Activated T-cell treated with anti-CD3 and anti-CD28 coated beads for 1 hour (primary cell): ENCODE results near the gene NDUFS5.
"Not testable (repeated sequence)": the region's sequence is repeated elsewhere in the genome, so short reads cannot be mapped to it uniquely, and the experiment has no call there.

Source experiments
- DNase-seq: peaks from one replicate; pipeline ENCODE4 v3.0.0-alpha.2; 2020; ENCODE audit warnings: low read depth

The NDUFS5 gene

DNA sequence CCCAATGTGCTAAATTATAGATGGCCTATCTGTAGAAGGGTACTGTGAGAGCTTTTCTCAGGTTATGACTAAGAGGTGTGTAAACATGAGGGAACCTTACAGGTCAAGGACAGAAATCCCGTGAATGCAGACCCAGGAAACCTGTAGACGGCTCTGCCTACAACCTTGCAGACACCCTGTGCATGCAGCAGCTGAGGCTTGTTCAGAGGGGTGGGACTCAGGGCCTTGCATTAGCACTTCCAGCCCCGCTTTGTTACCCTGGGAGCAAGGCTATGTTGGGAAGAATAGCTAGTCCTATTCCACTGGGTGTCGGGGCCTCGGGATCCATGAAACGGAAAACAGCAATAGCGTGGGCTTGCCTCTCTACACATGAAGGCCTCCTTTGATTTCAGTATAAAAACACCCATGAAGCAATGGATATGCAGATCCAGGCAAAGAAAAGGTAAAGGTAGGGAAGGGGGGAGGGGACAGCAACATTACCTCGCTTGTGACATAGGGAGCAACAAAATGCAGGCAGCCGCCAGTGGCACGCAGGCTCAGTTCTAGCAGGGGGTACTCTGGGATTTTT is 9.5 kb upstream of the NDUFS5 start:
- DNase-seq = no peak

DNA sequence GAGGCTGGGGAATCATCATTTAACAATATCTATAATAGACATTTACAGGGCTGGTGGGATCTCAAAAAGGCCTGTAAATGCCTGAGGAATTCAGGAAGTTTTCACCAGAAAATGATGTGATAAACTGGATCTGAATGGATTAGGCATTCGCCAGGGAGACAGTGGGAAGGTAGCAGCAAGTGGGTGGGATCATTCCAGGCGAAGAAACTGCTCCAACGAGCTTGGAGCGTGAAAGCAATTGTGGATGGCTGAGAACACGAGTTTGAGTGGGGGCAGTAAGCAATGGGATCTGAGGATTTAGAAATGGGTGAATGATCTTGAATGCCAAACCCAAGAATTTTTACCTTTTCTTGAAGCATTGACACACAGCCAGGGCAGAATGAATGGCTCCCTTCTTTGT is 8.9 kb upstream of the NDUFS5 start:
- DNase-seq = no peak

DNA sequence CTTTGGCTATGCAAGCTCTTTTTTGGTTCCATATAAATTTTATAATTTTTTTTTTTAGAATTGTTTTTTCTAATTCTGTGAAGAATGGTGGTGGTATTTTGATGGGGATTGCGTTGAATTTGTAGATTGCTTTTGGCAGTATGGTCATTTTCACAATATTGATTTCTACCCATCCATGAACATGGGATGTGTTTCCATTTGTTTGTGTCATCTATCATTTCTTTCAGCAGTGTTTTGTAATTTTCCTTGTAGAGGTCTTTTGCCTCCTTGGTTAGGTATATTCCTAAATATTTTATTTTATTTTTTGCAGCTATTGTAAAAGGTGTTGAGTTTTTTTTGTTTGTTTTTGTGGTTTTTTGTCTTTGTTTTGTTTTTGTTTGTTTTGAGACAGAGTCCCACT is 5.7 kb upstream of the NDUFS5 start:
- DNase-seq = not testable (repeated sequence)

DNA sequence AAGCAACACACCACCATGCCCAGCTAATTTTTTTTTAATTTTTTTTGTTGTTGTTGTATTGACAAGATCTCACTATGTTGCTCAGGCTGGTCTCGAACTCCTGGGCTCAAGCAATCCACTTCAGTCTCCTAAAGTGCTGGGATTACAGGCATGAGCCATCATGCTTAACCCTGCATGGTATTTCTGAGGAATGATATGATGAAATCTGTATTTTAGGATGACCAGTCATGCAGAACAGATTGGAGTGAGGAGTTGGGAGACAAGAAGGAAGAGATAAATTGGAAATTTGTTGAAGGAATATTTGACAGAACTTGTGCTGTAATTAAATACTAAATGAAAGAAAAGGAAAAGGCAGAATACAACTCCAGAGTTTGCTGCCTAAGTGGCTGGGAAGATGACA is 4.7 kb upstream of the NDUFS5 start:
- DNase-seq = no peak

DNA sequence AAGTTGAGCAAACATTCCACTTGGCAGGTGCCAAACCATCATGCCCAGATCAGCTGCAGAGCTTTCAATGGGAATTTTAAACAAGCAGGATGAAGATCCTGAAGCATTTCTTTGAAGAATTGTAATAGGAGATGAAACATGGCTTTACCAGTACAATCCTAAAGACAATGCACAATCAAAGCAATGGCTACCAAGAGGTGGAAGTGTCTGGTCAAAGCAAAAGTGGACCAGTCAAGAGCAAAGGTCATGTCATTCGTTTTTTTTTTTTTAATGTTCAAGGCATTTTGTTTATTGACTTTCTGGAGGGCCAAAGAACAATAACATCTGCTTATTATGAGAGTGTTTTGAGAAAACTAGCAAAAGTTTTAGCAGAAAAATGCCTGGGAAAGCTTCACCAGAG is 3.0 kb upstream of the NDUFS5 start:
- DNase-seq = no peak

DNA sequence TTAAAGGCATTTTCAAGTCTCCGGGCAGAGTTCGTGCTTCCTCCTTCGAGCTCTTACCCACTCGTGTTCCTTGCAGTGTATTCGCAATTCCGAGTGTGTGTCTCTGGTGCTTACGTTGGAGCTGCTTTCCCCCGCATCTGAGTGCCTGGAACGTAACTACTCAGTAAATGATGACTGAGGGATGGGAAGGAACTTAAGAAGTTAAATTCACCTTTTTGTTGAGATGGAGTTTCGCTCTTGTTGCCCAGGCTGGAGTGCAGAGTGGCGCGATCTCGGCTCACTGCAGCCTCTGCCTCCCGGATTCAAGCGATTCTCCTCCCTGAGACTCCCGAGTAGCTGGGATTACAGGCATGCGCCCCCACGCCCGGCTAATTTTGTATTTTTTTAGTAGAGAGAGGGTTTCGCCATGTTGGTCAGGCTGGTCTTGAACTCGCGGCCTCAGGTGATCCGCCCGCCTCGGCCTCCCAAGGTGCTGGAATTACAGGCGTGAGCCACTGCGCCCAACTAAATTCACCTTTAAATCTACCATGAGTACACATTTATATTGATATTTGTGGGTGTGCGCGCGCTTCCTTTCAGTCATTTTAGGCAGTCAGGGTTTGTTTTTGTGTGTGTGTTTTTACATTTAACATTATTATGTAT is 837 bp downstream of the NDUFS5 start:
- DNase-seq = no peak

DNA sequence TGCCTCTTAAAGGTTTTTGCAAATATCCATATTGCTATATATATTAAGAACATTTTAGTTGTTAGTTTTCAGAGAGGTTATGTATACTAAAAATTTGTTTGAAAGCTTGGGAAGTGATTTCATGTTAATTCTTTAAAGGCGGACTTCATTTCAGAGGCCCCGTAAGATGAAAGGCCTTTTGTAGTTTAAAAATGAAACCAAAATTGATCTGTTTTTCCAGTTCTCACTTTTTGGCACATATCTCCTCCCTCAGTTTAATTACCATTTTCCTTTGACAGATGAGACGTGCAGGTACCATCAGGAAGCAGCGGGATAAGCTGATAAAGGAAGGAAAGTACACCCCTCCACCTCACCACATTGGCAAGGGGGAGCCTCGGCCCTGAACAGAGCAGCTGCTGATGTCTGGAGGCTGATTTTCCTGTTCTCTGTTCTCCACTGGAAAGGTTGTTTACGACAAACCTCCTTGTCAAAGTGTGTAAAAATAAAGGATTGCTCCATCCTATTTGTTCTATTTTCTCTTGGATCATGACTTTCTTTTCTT is 8.0 kb downstream of the NDUFS5 start:
- no peak for DNase-seq

DNA sequence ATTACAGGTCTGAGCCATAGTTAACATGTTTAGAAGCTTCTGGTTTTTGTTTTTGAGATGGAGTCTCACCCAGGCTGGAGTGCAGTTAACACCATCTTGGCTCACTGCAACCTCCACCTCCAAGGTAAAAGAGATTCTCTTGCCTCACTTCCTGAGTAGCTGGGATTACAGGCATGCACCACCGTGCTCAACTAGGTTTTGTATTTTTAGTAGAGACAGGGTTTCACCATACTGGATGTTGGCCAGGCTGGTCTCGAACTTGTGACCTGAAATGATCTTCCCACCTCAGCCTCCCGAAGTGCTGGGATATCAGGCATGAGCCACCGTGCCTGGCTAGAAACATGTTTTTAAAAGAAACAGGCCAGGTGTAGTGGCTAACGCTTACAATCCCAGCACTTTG is 10.5 kb downstream of the NDUFS5 start:
- DNase-seq = no peak

DNA sequence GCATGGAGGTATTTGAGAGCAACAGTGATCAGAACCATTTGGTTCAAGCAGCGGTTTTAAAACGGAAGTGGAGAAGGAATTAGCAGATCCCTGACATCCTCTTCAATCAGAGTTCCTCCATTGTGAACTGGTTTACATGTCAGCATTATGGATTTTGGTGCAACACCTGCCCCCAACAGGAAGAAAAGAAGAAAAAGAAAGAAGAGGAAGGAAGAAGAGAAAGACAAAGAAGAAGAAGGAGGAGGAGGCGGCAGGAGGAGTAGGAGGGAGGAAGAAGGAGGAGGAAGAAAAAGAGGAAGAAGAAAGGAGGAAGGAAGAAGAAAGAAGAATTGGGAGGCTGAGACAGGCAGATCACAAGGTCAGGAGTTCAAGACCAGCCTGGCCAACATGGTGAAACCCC is 17.4 kb downstream of the NDUFS5 start:
- no peak for DNase-seq

DNA sequence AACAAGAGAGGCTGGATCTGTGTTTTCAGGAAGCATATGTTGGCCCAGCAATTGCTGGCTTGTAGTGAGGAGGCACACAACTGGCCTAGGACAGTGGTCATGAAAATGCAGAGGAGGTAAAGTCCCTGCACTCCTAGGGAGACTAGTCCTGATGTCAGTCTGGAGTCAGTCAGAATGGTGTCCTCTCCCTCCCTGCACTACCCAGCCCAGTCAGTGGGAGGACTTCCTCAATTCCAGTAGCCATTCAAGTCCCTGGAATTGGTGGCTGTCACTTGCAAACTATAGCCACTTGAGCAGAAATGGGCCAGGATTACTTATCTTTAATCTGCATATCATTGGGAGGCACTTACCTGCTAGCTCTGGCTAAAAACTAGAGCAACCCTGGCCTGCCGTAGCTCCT is 18.6 kb downstream of the NDUFS5 start:
- DNase-seq = no peak

DNA sequence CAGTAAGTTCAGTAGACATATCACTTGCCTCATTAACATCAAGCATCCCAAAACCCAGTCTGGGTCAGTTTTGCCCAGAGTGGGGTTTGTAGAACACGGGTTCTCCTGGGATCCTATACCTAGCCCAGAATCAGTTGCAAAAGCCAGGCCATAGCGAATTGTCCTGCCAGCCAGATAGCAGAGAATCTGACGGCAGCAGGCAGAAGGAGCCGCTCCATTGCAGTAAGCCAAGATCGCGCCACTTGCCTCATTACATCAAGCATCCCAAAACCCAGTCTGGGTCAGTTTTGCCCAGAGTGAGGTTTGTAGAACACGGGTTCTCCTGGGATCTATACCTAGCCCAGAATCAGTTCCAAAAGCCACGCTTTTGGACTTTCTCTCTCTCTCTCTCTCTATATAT is 19.1 kb downstream of the NDUFS5 start:
- no peak for DNase-seq

DNA sequence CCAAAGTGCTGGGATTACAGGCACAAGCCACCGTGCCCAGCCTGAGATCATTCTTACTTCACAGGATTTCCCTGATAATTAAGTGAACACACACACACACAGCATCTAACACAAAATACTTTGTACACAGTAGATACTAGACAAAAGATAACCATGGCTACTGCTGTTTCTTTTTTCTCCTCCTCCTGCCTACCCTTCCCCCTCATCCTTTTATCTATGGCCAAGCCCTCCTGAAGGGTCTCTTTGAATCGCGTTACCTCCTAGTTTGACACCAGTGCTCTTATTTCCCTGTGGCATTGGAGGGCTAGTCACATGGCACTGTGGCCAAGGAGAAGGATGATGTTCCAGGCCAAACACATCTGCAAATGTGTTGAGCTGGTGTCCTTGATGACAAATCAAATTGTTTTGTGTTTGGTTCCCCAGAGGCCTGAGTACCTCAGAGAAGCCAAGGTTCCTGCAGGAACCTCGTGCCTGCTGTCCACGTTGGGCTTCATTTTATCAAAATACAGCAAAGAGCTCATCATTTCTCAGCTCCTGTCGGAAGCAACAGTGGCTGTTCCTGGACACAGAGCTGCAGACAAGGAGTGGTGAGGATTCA is 20.6 kb downstream of the NDUFS5 start:
- DNase-seq = no peak

DNA sequence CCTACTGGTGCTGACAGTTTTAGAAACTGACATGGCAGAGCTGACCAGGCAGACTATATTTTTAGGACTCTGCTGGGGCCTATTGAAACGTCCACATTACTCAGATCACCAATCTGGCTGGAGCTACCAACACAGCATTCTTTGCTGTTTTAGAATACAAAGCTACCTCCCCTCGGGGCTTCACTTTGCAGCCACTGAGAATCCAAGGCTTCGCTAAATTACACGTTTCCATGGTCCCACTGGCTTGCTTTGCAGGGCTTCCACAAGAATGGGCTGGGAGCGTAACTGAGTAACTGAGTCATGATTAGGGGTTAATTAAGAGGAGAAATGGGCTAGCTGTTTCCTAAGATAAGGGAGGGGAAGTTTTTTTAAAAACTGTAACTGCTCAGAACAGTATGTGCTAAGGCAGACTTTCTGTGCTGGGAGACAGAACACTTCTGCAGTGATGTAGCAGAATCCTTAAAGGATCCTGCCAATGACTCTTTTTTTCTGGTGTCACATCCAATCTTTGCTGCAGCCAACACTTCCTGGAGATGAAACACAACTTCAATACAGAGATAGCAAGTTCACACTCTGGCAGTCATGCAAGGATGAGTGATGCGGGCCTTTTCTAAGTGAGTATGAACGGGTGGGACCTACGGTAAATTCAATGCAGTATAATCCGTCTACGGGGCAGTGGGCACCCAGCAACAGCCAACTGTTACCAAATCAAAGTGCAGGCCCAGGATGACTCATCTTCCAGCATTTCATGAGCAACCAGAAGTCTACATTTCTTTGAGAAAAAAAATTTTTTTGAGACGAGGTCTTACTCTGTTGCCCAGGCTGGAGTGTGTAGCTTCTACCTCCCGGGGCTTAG is 21.5 kb downstream of the NDUFS5 start:
- DNase-seq = no peak

DNA sequence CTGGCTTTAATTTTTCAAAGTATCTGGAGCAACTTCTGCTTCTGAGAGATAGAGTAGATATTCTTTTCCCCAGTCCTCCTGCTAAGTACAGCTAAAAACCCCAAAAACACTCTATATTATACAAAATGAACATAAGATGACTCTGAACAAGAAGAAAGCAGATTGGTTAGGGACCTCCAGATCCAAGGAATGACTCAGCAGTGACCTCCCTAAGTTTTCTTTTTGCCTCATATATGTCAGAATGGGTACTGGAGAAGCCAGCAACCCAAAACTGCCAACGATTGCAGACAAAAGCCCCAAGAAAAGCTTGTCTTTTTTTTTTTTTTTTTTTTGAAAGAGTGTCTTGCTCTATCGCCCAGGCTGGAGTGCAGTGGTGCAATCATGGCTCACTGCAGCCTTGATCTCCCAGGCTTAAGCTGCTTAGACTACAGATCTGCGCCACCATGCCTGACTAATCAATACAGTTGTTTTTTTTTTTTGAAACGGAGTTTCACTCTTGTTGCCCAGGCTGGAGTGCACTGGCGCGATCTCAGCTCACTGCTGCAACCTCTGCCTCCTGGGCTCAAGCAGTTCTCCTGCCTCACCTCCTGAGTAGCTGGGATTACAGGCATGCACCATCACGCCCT is 22.7 kb downstream of the NDUFS5 start:
- no peak for DNase-seq

DNA sequence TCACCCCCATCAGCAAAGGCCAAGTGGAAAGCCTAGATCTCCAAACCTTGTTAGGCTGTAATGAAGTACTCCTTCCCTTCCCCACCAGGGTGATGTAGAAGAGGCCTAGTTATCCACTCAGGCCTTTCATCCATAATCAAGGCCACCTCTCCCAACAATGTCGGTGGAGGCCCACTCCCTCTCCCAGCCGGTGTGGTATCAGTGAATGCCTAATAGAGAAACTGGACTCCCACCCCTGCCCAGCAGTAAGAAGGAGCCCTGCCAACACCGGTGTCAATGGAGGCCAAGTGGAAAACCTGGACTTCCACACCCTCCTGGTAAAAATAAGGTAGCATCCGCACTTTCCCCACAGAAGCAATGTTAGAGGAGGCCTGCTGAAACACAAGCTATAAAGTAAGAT is 23.9 kb downstream of the NDUFS5 start:
- no peak for DNase-seq

DNA sequence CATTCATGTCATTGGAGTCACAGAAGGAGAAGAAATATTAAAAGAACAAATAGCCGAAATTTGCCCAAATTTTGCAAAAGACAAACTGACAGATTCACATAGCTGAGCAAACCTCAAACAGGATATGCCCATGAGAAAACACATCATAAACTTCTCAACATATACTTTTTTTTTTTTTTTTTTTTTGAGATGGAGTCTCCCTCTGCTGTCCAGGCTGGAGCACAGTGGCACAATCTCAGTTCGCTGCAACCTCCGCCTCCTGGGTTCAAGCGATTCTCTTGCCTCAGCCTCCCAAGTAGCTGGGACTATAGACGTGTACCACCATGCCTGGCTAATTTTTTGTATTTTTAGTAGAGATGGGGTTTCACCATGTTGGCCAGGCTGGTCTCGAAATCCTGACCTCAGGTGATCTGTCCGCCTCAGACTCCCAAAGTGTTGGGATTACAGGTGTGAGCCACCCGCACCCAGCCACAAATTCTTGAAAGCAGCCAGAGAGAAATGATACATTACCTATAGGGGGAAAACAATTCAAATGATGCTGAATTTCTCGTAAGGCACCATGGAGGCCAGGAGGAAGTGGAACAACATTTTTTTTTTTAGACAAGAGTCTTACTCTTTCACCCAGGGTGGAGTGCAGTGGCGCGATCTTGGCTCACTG is 25.2 kb downstream of the NDUFS5 start:
- not testable (repeated sequence) for DNase-seq

DNA sequence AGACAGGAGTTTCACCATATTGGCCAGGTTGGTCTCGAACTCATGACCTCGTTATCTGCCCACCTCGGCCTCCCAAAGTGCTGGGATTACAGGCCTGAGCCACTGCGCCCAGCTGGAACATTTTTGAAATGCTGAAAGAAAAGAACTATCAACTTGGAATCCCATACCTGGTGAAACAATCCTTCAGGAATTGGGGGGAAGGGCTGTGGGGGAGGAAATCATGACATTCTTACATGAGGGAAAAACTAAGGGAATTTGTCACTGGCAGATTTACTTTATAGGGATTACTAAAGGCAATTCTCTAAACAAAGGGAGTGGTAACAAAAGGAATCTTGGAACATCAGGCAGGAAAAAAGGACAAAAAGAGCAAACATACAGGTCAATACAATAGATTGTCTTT is 25.8 kb downstream of the NDUFS5 start:
- no peak for DNase-seq

DNA sequence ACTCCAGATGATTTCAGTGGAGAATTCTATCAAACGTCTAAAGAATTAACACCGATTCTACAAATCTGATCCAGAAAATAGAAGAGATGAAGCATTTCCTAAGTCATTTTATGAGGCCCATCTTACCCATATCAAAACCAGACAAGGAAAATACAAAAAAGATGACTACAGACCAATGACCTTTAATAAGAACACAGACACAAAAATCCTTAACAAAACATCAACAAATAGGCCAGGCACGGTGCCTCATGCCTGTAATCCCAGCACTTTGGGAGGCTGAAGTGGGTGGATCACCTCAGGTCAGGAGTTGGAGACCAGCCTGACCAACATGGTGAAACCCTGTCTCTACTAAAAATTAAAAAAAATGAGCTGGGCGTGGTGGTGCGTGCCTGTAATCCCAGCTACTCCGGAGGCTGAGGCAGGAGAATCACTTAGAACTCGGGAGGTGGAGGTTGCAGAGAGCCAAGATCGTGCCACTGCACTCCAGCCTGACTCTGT is 29.1 kb downstream of the NDUFS5 start:
- DNase-seq = not testable (repeated sequence)

DNA sequence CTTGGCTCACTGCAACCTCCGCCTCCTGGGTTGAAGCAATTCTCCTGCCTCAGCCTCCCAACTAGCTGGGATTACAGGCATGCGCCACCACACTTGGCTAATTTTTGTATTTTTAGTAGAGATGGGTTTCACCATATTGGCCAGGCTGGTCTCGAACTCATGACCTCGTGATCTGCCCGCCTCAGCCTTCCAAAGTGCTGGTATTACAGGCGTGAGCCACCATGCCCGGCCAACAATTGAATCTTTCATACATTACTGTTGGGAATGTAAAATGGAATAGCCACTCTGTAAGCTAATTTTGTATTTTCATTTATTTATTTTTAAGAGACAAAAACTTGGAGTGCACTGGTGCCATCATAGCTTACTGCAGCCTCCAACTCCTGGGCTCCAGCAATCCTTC is 35.4 kb downstream of the NDUFS5 start:
- not testable (repeated sequence) for DNase-seq

DNA sequence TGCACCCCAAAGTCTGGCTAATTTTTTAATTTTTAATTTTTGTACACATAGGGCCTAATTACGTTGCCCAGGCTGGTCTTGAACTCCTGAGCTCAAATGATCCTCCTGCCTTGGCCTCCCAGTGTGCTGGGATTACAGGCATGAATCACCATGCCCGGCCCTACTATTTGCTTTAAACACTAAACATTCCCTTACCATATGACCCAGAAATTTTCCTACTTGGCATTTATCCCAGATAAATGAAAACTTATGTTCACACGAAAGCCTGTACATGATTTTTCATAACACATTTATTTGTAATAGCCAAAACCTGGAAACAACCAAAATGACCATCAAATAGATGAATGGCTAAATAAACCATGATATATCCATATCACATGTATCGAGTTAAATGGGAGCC is 35.8 kb downstream of the NDUFS5 start:
- no peak for DNase-seq

DNA sequence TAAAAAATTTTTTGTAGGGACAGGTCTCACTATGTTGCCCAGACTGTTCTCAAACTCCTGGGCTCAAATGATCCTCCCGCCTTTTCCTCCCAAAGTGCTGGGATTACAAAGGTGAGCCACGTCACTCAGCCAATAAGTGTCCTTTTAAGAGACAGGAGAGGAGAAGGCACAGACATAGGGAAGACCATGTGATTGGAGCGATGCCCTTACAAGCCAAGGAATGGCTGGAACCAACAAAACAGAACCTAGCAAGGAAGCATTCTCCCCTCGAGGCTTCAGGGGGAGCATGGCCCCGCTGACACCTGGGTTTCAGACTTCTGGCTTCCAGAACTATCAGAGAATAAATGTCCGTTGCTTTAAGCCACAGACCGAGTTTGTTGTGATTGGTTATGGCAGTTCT is 37.0 kb downstream of the NDUFS5 start:
- no peak for DNase-seq

DNA sequence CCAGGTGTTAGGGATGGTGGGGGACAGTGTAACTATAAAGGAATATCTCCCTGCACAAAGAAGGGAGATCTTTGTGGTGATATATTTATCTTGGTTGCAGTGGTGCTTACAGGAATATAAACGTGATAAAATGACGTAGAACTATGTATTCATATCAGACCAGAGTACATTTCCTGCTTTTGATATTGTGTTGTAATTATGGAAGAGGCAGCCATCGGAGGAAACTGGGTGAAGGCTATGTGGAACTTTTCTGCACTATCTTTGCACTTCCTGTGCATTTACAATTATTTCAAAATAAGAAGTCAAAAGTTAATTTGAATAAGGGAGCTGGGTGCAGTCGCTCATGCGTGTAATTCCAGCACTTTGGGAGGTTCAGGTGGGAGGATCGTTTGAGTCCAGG is 37.6 kb downstream of the NDUFS5 start:
- no peak for DNase-seq
